HEK293 (cell line): Measurements from ENCODE around the gene SYNJ1.

Experiments
- AEBP2 ChIP-seq: fragments of 450-650 bp; formaldehyde crosslinking; IDR thresholded peaks from 2 replicates; pipeline ENCODE4 v1.5.1; 2016; ENCODE audit warnings: missing biosample characterization, missing genetic modification characterization, borderline replicate concordance
- CTCF ChIP-seq: fragments of 450-650 bp; formaldehyde crosslinking; IDR thresholded peaks from 2 replicates; pipeline ENCODE4 v1.5.1; 2016; ENCODE audit warnings: missing biosample characterization, missing genetic modification characterization
- GLIS2 ChIP-seq: fragments of 450-650 bp; formaldehyde crosslinking; IDR thresholded peaks from 2 replicates; pipeline ENCODE4 v1.5.1; 2016; ENCODE audit warnings: missing biosample characterization, missing genetic modification characterization
- KLF8 ChIP-seq: fragments of 450-650 bp; formaldehyde crosslinking; IDR thresholded peaks from 2 replicates; pipeline ENCODE4 v1.5.1; 2016; ENCODE audit warnings: missing biosample characterization, missing genetic modification characterization
- PATZ1 ChIP-seq: fragments of 450-650 bp; formaldehyde crosslinking; IDR thresholded peaks from 2 replicates; pipeline ENCODE4 v1.5.1; 2016; ENCODE audit warnings: missing biosample characterization, missing genetic modification characterization
- REST ChIP-seq: fragments of 450-650 bp; formaldehyde crosslinking; IDR thresholded peaks from 2 replicates; pipeline ENCODE4 v1.5.1; 2016; ENCODE audit warnings: missing biosample characterization, missing genetic modification characterization
- YY2 ChIP-seq: fragments of 450-650 bp; formaldehyde crosslinking; IDR thresholded peaks from 2 replicates; pipeline ENCODE4 v1.5.1; 2016; ENCODE audit warnings: missing biosample characterization, missing genetic modification characterization
- ZBTB20 ChIP-seq: fragments of 450-650 bp; formaldehyde crosslinking; IDR thresholded peaks from 2 replicates; pipeline ENCODE4 v1.5.1; 2016; ENCODE audit warnings: missing biosample characterization, missing genetic modification characterization
- ZIC2 ChIP-seq: fragments of 450-650 bp; formaldehyde crosslinking; IDR thresholded peaks from 2 replicates; pipeline ENCODE4 v1.5.1; 2016; ENCODE audit warnings: missing biosample characterization, missing genetic modification characterization
- ZNF10 ChIP-seq: fragments of 450-650 bp; formaldehyde crosslinking; IDR thresholded peaks from 2 replicates; pipeline ENCODE4 v1.5.1; 2017; ENCODE audit warnings: missing biosample characterization, missing genetic modification characterization
- ZNF146 ChIP-seq: fragments of 450-650 bp; formaldehyde crosslinking; IDR thresholded peaks from 2 replicates; pipeline ENCODE4 v1.5.1; 2016; ENCODE audit warnings: missing biosample characterization, missing genetic modification characterization
- ZNF324 ChIP-seq: fragments of 450-650 bp; formaldehyde crosslinking; IDR thresholded peaks from 2 replicates; pipeline ENCODE4 v1.5.1; 2016; ENCODE audit warnings: missing biosample characterization, missing genetic modification characterization
- ZNF654 ChIP-seq: fragments of 450-650 bp; formaldehyde crosslinking; IDR thresholded peaks from 2 replicates; pipeline ENCODE4 v1.5.1; 2016; ENCODE audit warnings: low read depth, missing biosample characterization, missing genetic modification characterization
- ZNF660 ChIP-seq: fragments of 450-650 bp; IDR thresholded peaks from 2 replicates; pipeline ENCODE4 v1.5.1; 2018; ENCODE audit warnings: missing biosample characterization, mild to moderate bottlenecking, missing genetic modification characterization
- ZSCAN5A ChIP-seq: fragments of 450-650 bp; formaldehyde crosslinking; IDR thresholded peaks from 2 replicates; pipeline ENCODE4 v1.5.1; 2016; ENCODE audit warnings: missing biosample characterization, missing genetic modification characterization
- TF ChIP-seq, protein P1 (sequence below): fragments of 450-650 bp; formaldehyde crosslinking; IDR thresholded peaks from 2 replicates; pipeline ENCODE4 v1.5.1; 2016; ENCODE audit warnings: missing biosample characterization, missing genetic modification characterization, borderline replicate concordance
- TF ChIP-seq, protein P2 (sequence below): fragments of 450-650 bp; IDR thresholded peaks from 2 replicates; pipeline ENCODE4 v1.5.1; 2018; ENCODE audit warnings: missing biosample characterization, mild to moderate bottlenecking, missing genetic modification characterization
- TF ChIP-seq, protein P3 (sequence below): fragments of 450-650 bp; formaldehyde crosslinking; IDR thresholded peaks from 2 replicates; pipeline ENCODE4 v1.5.1; 2016; ENCODE audit warnings: missing biosample characterization, missing genetic modification characterization
- TF ChIP-seq, protein P4 (sequence below): fragments of 450-650 bp; formaldehyde crosslinking; optimal IDR thresholded peaks from 2 replicates; pipeline ENCODE3; 2016; ENCODE audit warnings: missing biosample characterization, mild to moderate bottlenecking, missing genetic modification characterization

The SYNJ1 gene

DNA sequence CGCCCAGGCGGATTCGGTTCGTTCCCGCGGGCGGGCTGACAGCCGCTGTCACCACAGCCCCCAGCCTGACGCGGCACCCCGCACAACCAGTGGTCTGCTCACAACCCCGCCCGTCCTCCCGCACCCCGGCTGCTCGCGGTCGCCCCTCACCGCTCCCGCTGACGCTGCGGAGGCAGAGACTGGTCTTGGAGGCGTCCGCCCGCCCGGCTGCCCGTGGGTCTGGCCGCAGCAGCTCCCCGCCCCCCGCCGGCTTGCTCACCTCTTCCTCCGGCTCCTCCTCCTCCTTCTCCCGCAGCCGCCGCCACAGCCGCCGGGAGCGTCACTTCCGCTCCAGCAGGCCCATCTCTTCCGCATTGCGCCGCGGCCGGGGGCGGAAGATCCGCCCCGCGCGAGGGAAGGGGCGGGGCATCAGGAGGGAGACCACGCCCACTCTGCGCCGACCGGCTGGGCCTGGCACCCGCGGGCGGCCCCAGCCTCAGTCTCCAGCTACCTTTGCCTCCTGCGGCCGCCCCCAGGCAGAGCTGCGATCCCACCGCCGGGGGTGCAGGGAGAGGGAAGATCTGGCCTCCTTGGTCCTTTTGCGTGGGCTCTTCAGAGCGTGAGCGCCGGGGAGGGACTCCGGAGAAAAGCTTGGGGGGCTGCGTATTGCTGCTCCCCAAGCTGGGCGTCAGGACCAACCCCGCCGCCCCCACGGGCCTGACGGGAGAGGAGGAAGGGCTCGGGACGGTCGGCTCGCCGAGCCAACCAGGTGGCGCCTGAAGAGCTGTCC lies at the start of gene SYNJ1 (continued):
- peak; percentile 82 for TF ChIP-seq ZSCAN5A
- TF ChIP-seq GLIS2 (tag by site-specific recombination): peak; percentile 99
- TF ChIP-seq ZNF10 (tag by site-specific recombination): peak; percentile 63; the same call in 1 of the 2 replicates
- peak; percentile 68 for TF ChIP-seq ZNF324 (tag by site-specific recombination)
- peak; percentile 54 for TF ChIP-seq CTCF (tag by site-specific recombination)
- TF ChIP-seq, protein P1, sequence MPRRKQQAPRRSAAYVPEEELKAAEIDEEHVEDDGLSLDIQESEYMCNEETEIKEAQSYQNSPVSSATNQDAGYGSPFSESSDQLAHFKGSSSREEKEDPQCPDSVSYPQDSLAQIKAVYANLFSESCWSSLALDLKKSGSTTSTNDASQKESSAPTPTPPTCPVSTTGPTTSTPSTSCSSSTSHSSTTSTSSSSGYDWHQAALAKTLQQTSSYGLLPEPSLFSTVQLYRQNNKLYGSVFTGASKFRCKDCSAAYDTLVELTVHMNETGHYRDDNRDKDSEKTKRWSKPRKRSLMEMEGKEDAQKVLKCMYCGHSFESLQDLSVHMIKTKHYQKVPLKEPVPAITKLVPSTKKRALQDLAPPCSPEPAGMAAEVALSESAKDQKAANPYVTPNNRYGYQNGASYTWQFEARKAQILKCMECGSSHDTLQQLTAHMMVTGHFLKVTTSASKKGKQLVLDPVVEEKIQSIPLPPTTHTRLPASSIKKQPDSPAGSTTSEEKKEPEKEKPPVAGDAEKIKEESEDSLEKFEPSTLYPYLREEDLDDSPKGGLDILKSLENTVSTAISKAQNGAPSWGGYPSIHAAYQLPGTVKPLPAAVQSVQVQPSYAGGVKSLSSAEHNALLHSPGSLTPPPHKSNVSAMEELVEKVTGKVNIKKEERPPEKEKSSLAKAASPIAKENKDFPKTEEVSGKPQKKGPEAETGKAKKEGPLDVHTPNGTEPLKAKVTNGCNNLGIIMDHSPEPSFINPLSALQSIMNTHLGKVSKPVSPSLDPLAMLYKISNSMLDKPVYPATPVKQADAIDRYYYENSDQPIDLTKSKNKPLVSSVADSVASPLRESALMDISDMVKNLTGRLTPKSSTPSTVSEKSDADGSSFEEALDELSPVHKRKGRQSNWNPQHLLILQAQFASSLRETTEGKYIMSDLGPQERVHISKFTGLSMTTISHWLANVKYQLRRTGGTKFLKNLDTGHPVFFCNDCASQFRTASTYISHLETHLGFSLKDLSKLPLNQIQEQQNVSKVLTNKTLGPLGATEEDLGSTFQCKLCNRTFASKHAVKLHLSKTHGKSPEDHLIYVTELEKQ (tag by site-specific recombination): 0 out of 2 replicates have a peak, but pooled peaks have one; percentile 45
- no peak; the same call in none of the 2 replicates for TF ChIP-seq ZNF660 (tag by site-specific recombination)
- peak; percentile 77 for TF ChIP-seq ZIC2 (tag by site-specific recombination)
- TF ChIP-seq YY2 (tag by site-specific recombination): no peak
- TF ChIP-seq ZNF654 (tag by site-specific recombination): no peak
- TF ChIP-seq REST (tag by site-specific recombination): peak; percentile 100; the same call in 1 of the 2 replicates
- no peak for TF ChIP-seq AEBP2 (tag by site-specific recombination)
- TF ChIP-seq KLF8: peak; percentile 97
- peak; percentile 83 for TF ChIP-seq ZBTB20 (tag by site-specific recombination)
- TF ChIP-seq PATZ1 (tag by site-specific recombination): peak; percentile 100
- TF ChIP-seq, protein P2, sequence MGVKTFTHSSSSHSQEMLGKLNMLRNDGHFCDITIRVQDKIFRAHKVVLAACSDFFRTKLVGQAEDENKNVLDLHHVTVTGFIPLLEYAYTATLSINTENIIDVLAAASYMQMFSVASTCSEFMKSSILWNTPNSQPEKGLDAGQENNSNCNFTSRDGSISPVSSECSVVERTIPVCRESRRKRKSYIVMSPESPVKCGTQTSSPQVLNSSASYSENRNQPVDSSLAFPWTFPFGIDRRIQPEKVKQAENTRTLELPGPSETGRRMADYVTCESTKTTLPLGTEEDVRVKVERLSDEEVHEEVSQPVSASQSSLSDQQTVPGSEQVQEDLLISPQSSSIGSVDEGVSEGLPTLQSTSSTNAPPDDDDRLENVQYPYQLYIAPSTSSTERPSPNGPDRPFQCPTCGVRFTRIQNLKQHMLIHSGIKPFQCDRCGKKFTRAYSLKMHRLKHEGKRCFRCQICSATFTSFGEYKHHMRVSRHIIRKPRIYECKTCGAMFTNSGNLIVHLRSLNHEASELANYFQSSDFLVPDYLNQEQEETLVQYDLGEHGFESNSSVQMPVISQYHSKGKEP (tag by site-specific recombination): 0 out of 2 replicates have a peak, but pooled peaks have one; percentile 9
- TF ChIP-seq, protein P3, sequence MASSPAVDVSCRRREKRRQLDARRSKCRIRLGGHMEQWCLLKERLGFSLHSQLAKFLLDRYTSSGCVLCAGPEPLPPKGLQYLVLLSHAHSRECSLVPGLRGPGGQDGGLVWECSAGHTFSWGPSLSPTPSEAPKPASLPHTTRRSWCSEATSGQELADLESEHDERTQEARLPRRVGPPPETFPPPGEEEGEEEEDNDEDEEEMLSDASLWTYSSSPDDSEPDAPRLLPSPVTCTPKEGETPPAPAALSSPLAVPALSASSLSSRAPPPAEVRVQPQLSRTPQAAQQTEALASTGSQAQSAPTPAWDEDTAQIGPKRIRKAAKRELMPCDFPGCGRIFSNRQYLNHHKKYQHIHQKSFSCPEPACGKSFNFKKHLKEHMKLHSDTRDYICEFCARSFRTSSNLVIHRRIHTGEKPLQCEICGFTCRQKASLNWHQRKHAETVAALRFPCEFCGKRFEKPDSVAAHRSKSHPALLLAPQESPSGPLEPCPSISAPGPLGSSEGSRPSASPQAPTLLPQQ (tag by site-specific recombination): peak; percentile 84
- TF ChIP-seq ZNF146: 0 out of 2 replicates have a peak, but pooled peaks have one; percentile 3
- TF ChIP-seq, protein P4, sequence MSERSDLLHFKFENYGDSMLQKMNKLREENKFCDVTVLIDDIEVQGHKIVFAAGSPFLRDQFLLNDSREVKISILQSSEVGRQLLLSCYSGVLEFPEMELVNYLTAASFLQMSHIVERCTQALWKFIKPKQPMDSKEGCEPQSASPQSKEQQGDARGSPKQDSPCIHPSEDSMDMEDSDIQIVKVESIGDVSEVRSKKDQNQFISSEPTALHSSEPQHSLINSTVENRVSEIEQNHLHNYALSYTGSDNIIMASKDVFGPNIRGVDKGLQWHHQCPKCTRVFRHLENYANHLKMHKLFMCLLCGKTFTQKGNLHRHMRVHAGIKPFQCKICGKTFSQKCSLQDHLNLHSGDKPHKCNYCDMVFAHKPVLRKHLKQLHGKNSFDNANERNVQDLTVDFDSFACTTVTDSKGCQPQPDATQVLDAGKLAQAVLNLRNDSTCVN: peak; percentile 78
